SU-DHL-6 (cell line): ENCODE data around the gene ZNF75A.

Experiments
- CTCF ChIP-seq: fragments of 200-600 bp; sonication (generic); IDR thresholded peaks from one replicate; pipeline ENCODE4 v1.5.1; 2017; ENCODE audit warnings: antibody characterized with exemption, mild to moderate bottlenecking, low read length, moderate library complexity; ENCODE audit not compliant: insufficient read depth, poor library complexity, severe bottlenecking
- EZH2phosphoT487 ChIP-seq: fragments of 200-600 bp; sonication (generic), shearing (Covaris generic); conservative IDR thresholded peaks from 2 replicates; pipeline ENCODE4 v1.6.1; 2018; ENCODE audit warnings: mild to moderate bottlenecking, antibody characterized with exemption, low read length, moderate library complexity, mixed read lengths

GRCh38 chr16:3283543-3284447 lies 21.5 kb upstream of the ZNF75A start:
- TF ChIP-seq CTCF, result no peak
- TF ChIP-seq EZH2phosphoT487, result no peak
